ENCODE data around the gene TDRD12. TPM values are rescaled to one million over a fixed set of nuclear protein-coding genes. Genes with fewer than 3 reads are reported as not detected.

Gene TDRD12
- polyA plus RNA-seq, 1 donor (not counting 4 experiments of a cell fraction or from before 2014, with no cell fraction given) = 0.04 TPM

DNA sequence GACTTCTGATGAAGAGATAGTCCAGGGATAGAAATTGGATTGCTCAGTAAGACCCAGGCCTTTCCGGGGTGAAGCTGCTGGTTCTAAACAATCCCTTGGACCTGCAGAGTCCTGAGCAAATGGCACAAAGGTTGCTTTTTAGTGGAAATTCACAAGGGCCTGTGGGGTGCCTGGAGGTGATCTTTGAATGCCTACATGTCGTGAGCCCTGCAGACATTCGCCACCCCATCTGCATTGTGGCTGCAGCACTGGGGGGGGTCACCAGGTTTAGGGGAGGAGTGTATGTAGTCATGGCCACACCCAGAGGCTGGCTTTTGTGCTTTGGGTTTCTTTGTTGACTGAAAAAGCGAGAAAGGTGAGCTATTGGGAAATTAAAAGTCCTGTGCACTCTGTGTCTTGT lies 108.6 kb downstream of the TDRD12 start:
- H3K79me2 ChIP-seq (ENCODE audit: control insufficient read depth, insufficient read depth, low read length) = no peaks in the 10 kb centered on the region
- H3K9ac ChIP-seq (ENCODE audit: control insufficient read depth, extremely low read depth, insufficient read depth, low read length) = no peak overlapping the region
- no peak overlapping the region for H3K27ac ChIP-seq (ENCODE audit: control insufficient read depth, insufficient read depth, low read length)
- H3K9me3 ChIP-seq (ENCODE audit: control insufficient read depth, low read depth, low read length) = no peaks in the 10 kb centered on the region
- no peaks in the 10 kb centered on the region for H3K9me1 ChIP-seq (ENCODE audit: control insufficient read depth, extremely low read depth, insufficient read depth, low read length)
- H4K20me1 ChIP-seq (ENCODE audit: control insufficient read depth, extremely low read depth, insufficient read depth, low read length) = no peaks in the 10 kb centered on the region
- H3K36me3 ChIP-seq (ENCODE audit: control insufficient read depth in 2 of 2, extremely low read depth in 1 of 2, insufficient read depth in 2 of 2, low read length in 2 of 2) = no peaks in the 10 kb centered on the region
- H3K4me1 ChIP-seq (ENCODE audit: control insufficient read depth, extremely low read depth, insufficient read depth, low read length) = no peaks in the 10 kb centered on the region
- no peak for DNase-seq (ENCODE audit: low read depth, low spot score)
- no peak for FAIRE-seq
- dilution Hi-C loops (cut with MboI; ENCODE audit: extremely low pct_ligation_motif_present, low sequenced_read_pairs) = no loop called here
- H2AFZ ChIP-seq (ENCODE audit: control insufficient read depth, low read length) = no peak overlapping the region
- peaks cover 8% of the 10 kb centered on the region for H3K27me3 ChIP-seq (ENCODE audit: control insufficient read depth, extremely low read depth, insufficient read depth, low read length)
- no peak overlapping the region for H3K4me2 ChIP-seq (ENCODE audit: control insufficient read depth, extremely low read depth, insufficient read depth, low read depth, low read length)
- no peak overlapping the region for H3K4me3 ChIP-seq (ENCODE audit: control insufficient read depth in 2 of 3, extremely low read depth in 1 of 3, insufficient read depth in 2 of 3, low read depth in 1 of 3, low read length in 3 of 3)
- no peak for TF ChIP-seq EZH2 (IDR thresholded peaks at IDR 0.05; ENCODE audit: low read length)
- TF ChIP-seq, protein P1, sequence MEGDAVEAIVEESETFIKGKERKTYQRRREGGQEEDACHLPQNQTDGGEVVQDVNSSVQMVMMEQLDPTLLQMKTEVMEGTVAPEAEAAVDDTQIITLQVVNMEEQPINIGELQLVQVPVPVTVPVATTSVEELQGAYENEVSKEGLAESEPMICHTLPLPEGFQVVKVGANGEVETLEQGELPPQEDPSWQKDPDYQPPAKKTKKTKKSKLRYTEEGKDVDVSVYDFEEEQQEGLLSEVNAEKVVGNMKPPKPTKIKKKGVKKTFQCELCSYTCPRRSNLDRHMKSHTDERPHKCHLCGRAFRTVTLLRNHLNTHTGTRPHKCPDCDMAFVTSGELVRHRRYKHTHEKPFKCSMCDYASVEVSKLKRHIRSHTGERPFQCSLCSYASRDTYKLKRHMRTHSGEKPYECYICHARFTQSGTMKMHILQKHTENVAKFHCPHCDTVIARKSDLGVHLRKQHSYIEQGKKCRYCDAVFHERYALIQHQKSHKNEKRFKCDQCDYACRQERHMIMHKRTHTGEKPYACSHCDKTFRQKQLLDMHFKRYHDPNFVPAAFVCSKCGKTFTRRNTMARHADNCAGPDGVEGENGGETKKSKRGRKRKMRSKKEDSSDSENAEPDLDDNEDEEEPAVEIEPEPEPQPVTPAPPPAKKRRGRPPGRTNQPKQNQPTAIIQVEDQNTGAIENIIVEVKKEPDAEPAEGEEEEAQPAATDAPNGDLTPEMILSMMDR (optimal IDR thresholded peaks at IDR 0.05 in 1 of 3, IDR thresholded peaks at IDR 0.05 in 1 of 3, conservative IDR thresholded peaks at IDR 0.05 in 1 of 3; ENCODE audit: extremely low read depth in 1 of 3, insufficient read depth in 2 of 3, low read length in 3 of 3) = no peak

DNA sequence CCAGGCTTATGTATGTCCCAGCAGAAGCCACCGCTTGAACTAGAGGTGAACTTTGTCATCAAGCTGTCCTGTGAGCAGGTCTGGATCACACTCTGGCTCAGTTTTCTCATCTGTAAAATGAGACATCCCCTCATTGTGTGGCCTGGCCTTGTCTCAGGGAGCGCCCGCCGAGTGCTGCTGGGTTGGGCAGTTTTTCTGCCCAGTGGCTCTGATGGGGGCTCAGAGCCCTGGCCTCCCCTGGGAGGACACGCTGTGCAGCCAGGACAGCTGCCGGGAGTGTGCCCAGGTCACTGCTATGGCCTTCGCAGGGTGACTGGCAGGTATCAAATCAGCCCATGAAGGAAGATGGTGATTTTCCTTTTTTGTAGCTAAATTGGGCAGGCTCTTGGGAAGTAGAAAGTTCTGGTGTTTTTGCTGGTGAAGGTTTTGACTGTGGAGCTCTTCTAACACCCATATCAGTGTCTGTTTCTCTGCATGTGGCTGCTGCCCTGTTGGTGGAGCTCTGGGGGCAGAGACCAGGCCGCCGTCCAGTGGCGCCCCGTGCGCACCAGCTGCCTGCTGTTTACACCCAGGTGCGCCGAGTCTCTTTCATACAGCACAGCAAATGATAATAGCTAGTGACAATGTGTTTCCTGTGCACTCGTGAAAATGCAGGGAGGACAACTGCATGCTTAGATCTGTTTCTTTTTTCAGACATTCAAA lies 109.2 kb downstream of the TDRD12 start:
- Histone ChIP-seq H3K9me3 (ENCODE audit: control insufficient read depth, low read depth, low read length) (no peaks in the 10 kb centered on the region), H3K36me3 (ENCODE audit: control insufficient read depth in 2 of 2, extremely low read depth in 1 of 2, insufficient read depth in 2 of 2, low read length in 2 of 2) (no peaks in the 10 kb centered on the region), H3K79me2 (ENCODE audit: control insufficient read depth, insufficient read depth, low read length) (no peaks in the 10 kb centered on the region), H2AFZ (ENCODE audit: control insufficient read depth, low read length) (no peak overlapping the region), H3K27me3 (ENCODE audit: control insufficient read depth, extremely low read depth, insufficient read depth, low read length) (peaks cover 5% of the 10 kb centered on the region), H3K9me1 (ENCODE audit: control insufficient read depth, extremely low read depth, insufficient read depth, low read length) (no peaks in the 10 kb centered on the region), H3K9ac (ENCODE audit: control insufficient read depth, extremely low read depth, insufficient read depth, low read length) (no peak overlapping the region), H3K4me2 (ENCODE audit: control insufficient read depth, extremely low read depth, insufficient read depth, low read depth, low read length) (no peak overlapping the region), H4K20me1 (ENCODE audit: control insufficient read depth, extremely low read depth, insufficient read depth, low read length) (no peaks in the 10 kb centered on the region), H3K4me1 (ENCODE audit: control insufficient read depth, extremely low read depth, insufficient read depth, low read length) (no peaks in the 10 kb centered on the region), H3K27ac (ENCODE audit: control insufficient read depth, insufficient read depth, low read length) (no peak overlapping the region), H3K4me3 (ENCODE audit: control insufficient read depth in 2 of 3, extremely low read depth in 1 of 3, insufficient read depth in 2 of 3, low read depth in 1 of 3, low read length in 3 of 3) (no peak overlapping the region)
- no peak for DNase-seq (ENCODE audit: low read depth, low spot score)
- no peak for TF ChIP-seq EZH2 (IDR thresholded peaks at IDR 0.05; ENCODE audit: low read length)
- TF ChIP-seq, protein P1 (optimal IDR thresholded peaks at IDR 0.05 in 1 of 3, IDR thresholded peaks at IDR 0.05 in 1 of 3, conservative IDR thresholded peaks at IDR 0.05 in 1 of 3; ENCODE audit: extremely low read depth in 1 of 3, insufficient read depth in 2 of 3, low read length in 3 of 3) = no peak
- dilution Hi-C loops (cut with MboI; ENCODE audit: extremely low pct_ligation_motif_present, low sequenced_read_pairs) = no loop called here
- no peak for FAIRE-seq
